Endothelial cell of umbilical vein (primary cell): ENCODE data around the gene FUT4. TPM values are rescaled to one million over a fixed set of nuclear protein-coding genes. Genes with fewer than 3 reads are reported as not detected.

ENCODE experiments used
- BruUV-seq: library from RNA; stranded (reverse); fragments of 400-500 nt; replicated peaks from 2 replicates; lab custom pipeline; 2021; lab: Mats Ljungman, UMichigan
- CTCF ChIA-PET: fragments of 300-600, 350-600 bp; sonication (Branson Sonifier 250); formaldehyde crosslinking; loops from one replicate; lab custom pipeline; 2021; ENCODE audit warnings: antibody characterized with exemption, inconsistent platforms; lab: Charles Lee
- POLR2A ChIA-PET: fragments of 300-600, 350-600 bp; sonication (Branson Sonifier 250); formaldehyde crosslinking; loops from one replicate; lab custom pipeline; 2021; ENCODE audit warnings: antibody characterized with exemption, inconsistent platforms; lab: Charles Lee
- DNase-seq: peaks from one replicate; pipeline ENCODE4 v3.0.0-alpha.2; 2011; ENCODE audit warnings: low read depth, low spot score
- FAIRE-seq: peaks from 2 replicates; lab custom pipeline; 2011; peaks lifted over from hg19 to GRCh38; lab: Jason Lieb, UNC
- H2AFZ ChIP-seq: 2 replicates; pipeline ENCODE4 v1.6.0; 2012; ENCODE audit warnings: low read depth, low read length, control low read depth, inconsistent platforms
- H3K27ac ChIP-seq: 2 replicates; pipeline ENCODE4 v1.5.1; 2011; ENCODE audit warnings: low read depth, mild to moderate bottlenecking, control low read depth, low read length, moderate library complexity; ENCODE audit not compliant: insufficient read depth
- H3K27me3 ChIP-seq, 2 experiments: 2 replicates each; pipeline versions ENCODE4 v1.6.0 to v1.6.1; 2011; ENCODE audit warnings: low read length in 2 of 2, mixed read lengths in 1 of 2; ENCODE audit not compliant: control insufficient read depth in 2 of 2, insufficient read depth in 2 of 2
- H3K36me3 ChIP-seq, 2 experiments: 2 replicates in 1 of 2; 3 replicates in 1 of 2; pipeline ENCODE4 v1.5.1; 2011; ENCODE audit warnings: low read length in 2 of 2, mild to moderate bottlenecking in 1 of 2, moderate library complexity in 1 of 2; ENCODE audit not compliant: control insufficient read depth in 2 of 2, insufficient read depth in 2 of 2; ENCODE audit errors: extremely low read depth in 1 of 2
- H3K4me1 ChIP-seq: 3 replicates; pipeline ENCODE4 v1.5.1; 2011; ENCODE audit warnings: mild to moderate bottlenecking, low read length; ENCODE audit not compliant: control insufficient read depth, insufficient read depth; ENCODE audit errors: extremely low read depth
- H3K4me2 ChIP-seq: 2 replicates; pipeline ENCODE4 v1.6.1; 2011; ENCODE audit warnings: low read length, control low read depth, mixed read lengths; ENCODE audit not compliant: insufficient read depth
- H3K4me3 ChIP-seq, 3 experiments: fragments of 200-600 bp in 1 of 3; sonication (generic), shearing (Covaris generic) in 1 of 3; replicated peaks in 1 of 3; 2 replicates each; pipeline ENCODE4 v1.5.1; 2011 to 2016; ENCODE audit warnings: control low read depth in 3 of 3, low read length in 3 of 3, mild to moderate bottlenecking in 2 of 3, inconsistent platforms in 1 of 3, low read depth in 1 of 3, moderate library complexity in 1 of 3; ENCODE audit not compliant: insufficient read depth in 1 of 3
- H3K79me2 ChIP-seq: 2 replicates; pipeline ENCODE4 v1.6.0; 2012; ENCODE audit warnings: low read length, inconsistent platforms; ENCODE audit not compliant: control insufficient read depth, insufficient read depth
- H3K9ac ChIP-seq: replicated peaks from 2 replicates; pipeline ENCODE3; 2011; ENCODE audit warnings: low read length, control low read depth; ENCODE audit not compliant: insufficient read depth; ENCODE audit errors: extremely low read depth
- H3K9me1 ChIP-seq: replicated peaks from 3 replicates; pipeline ENCODE4 v1.6.0; 2011; ENCODE audit warnings: mild to moderate bottlenecking, low read length; ENCODE audit not compliant: control insufficient read depth, insufficient read depth; ENCODE audit errors: extremely low read depth
- H3K9me3 ChIP-seq: replicated peaks from 2 replicates; pipeline ENCODE4 v1.5.1; 2012; ENCODE audit warnings: low read length, inconsistent platforms; ENCODE audit not compliant: control insufficient read depth, insufficient read depth
- H4K20me1 ChIP-seq: replicated peaks from 2 replicates; pipeline ENCODE3; 2011; ENCODE audit warnings: mild to moderate bottlenecking, low read length; ENCODE audit not compliant: control insufficient read depth, insufficient read depth; ENCODE audit errors: extremely low read depth
- CTCF ChIP-seq, 2 donors: IDR thresholded peaks; 1 replicate in 1 of 2; 2 replicates in 1 of 2; pipeline ENCODE4 v1.5.1; 2011; ENCODE audit warnings: low read length in 2 of 2, mild to moderate bottlenecking in 2 of 2, moderate library complexity in 2 of 2, control low read depth in 1 of 2, inconsistent platforms in 1 of 2, low read depth in 1 of 2; ENCODE audit not compliant: insufficient read depth in 1 of 2; ENCODE audit errors: extremely low read depth in 1 of 2
- EZH2 ChIP-seq: IDR thresholded peaks from 2 replicates; pipeline ENCODE4 v1.6.1; 2012; ENCODE audit warnings: borderline replicate concordance, low read depth, mild to moderate bottlenecking, moderate library complexity, low read length, inconsistent platforms; ENCODE audit not compliant: severe bottlenecking
- FOS ChIP-seq: IDR thresholded peaks from 2 replicates; pipeline ENCODE4 v1.6.1; 2011; ENCODE audit warnings: mild to moderate bottlenecking, low read length, moderate library complexity, borderline replicate concordance; ENCODE audit not compliant: insufficient read depth
- GATA2 ChIP-seq: IDR thresholded peaks from 2 replicates; pipeline ENCODE4 v1.7.0; 2011; ENCODE audit warnings: low read depth, mild to moderate bottlenecking, moderate library complexity, mixed read lengths, low read length; ENCODE audit not compliant: insufficient read length, insufficient read depth
- JUN ChIP-seq: IDR thresholded peaks from 2 replicates; pipeline ENCODE4 v1.6.1; 2011; ENCODE audit warnings: borderline replicate concordance, low read depth; ENCODE audit not compliant: insufficient read length, insufficient read depth
- MAX ChIP-seq: IDR thresholded peaks from 2 replicates; pipeline ENCODE4 v1.6.1; 2011; ENCODE audit not compliant: insufficient read depth, insufficient read length
- POLR2AphosphoS5 ChIP-seq: IDR thresholded peaks from 2 replicates; pipeline ENCODE4 v1.6.1; 2012; ENCODE audit warnings: low read depth, mild to moderate bottlenecking, control low read depth, low read length, moderate library complexity; ENCODE audit not compliant: insufficient read depth
- dilution Hi-C: fragments of 300-500 bp; cut with MboI; formaldehyde crosslinking; loops from one replicate; pipeline ENCODE4 v1.15.0; 2019; ENCODE audit warnings: low sequenced_read_pairs; ENCODE audit not compliant: extremely low pct_ligation_motif_present
- intact Hi-C: fragments of 100-400 bp; cut with micrococcal nuclease; formaldehyde crosslinking; loops from one replicate; pipeline ENCODE4 v1.10.0; 2022
- polyA plus RNA-seq, 4 experiments: library from polyadenylated mRNA; depleted of rRNA in 3 of 4; stranded (reverse) in 3 of 4; unstranded in 1 of 4; fragments of >200 nt; gene quantifications; 2 replicates each; pipeline versions ENCODE4 v1.2.1 to v1.2.3, GENCODE V29; 2011 to 2012; ENCODE audit warnings: missing spikeins in 1 of 4
- total RNA-seq: library from RNA; stranded (reverse); gene quantifications from 2 replicates; pipeline ENCODE4 v1.2.3, GENCODE V29; 2021

Gene FUT4
- total and polyA plus RNA-seq, 2 donors (not counting 3 experiments of a cell fraction or from before 2014, with no cell fraction given), result 2.4 to 5.3 TPM

- BruUV-seq, result no TSS peak
- H3K4me3 ChIP-seq, result no peak overlapping the region
- TF ChIP-seq MAX, result no peak
- TF ChIP-seq FOS, result no peak
- no peak for TF ChIP-seq GATA2
- TF ChIP-seq POLR2AphosphoS5, result no peak
- no peak for TF ChIP-seq JUN
- TF ChIP-seq CTCF (IDR thresholded peaks at IDR 0.05; ENCODE audit: extremely low read depth in 1 of 2, insufficient read depth in 1 of 2, low read depth in 1 of 2, low read length in 2 of 2), result no peak
- no peak for TF ChIP-seq EZH2
- intact Hi-C loops (no loop called here), dilution Hi-C loops (no loop called here)
- no peaks in the 10 kb centered on the region for H3K9me3 ChIP-seq
- POLR2A ChIA-PET, result no interaction called here
- H3K4me1 ChIP-seq, result peaks cover 3% of the 10 kb centered on the region
- no peak overlapping the region for H3K9ac ChIP-seq
- DNase-seq (no peak), FAIRE-seq (no peak)
- H3K9me1 ChIP-seq, result no peaks in the 10 kb centered on the region
- H3K4me2 ChIP-seq, result no peak overlapping the region
- no peaks in the 10 kb centered on the region for H3K36me3 ChIP-seq
- no peak overlapping the region for H2AFZ ChIP-seq
- H3K79me2 ChIP-seq, result no peaks in the 10 kb centered on the region
- no peak overlapping the region for H3K27ac ChIP-seq
- CTCF ChIA-PET, result no interaction called here
- H3K27me3 ChIP-seq, result peaks cover 0 to 2% of the 10 kb centered on the region in 2 experiments
- no peaks in the 10 kb centered on the region for H4K20me1 ChIP-seq
Observed at GRCh38 chr11:94583866-94584500, 40.3 kb downstream of the FUT4 start.
